Endothelial cell of umbilical vein (primary cell): Measurements from ENCODE around the gene KLHL26. TPM values are rescaled to one million over a fixed set of nuclear protein-coding genes. Genes with fewer than 3 reads are reported as not detected.

Experiments
- BruUV-seq: library from RNA; stranded (reverse); fragments of 400-500 nt; replicated peaks from 2 replicates; lab custom pipeline; 2021; lab: Mats Ljungman, UMichigan
- CTCF ChIA-PET: fragments of 300-600, 350-600 bp; sonication (Branson Sonifier 250); formaldehyde crosslinking; loops from one replicate; lab custom pipeline; 2021; ENCODE audit warnings: antibody characterized with exemption, inconsistent platforms; lab: Charles Lee
- POLR2A ChIA-PET: fragments of 300-600, 350-600 bp; sonication (Branson Sonifier 250); formaldehyde crosslinking; loops from one replicate; lab custom pipeline; 2021; ENCODE audit warnings: antibody characterized with exemption, inconsistent platforms; lab: Charles Lee
- DNase-seq: peaks from one replicate; pipeline ENCODE4 v3.0.0-alpha.2; 2011; ENCODE audit warnings: low read depth, low spot score
- FAIRE-seq: peaks from 2 replicates; lab custom pipeline; 2011; peaks lifted over from hg19 to GRCh38; lab: Jason Lieb, UNC
- H2AFZ ChIP-seq: 2 replicates; pipeline ENCODE4 v1.6.0; 2012; ENCODE audit warnings: low read depth, low read length, control low read depth, inconsistent platforms
- H3K27ac ChIP-seq: 2 replicates; pipeline ENCODE4 v1.5.1; 2011; ENCODE audit warnings: low read depth, mild to moderate bottlenecking, control low read depth, low read length, moderate library complexity; ENCODE audit not compliant: insufficient read depth
- H3K27me3 ChIP-seq, 2 experiments: 2 replicates each; pipeline versions ENCODE4 v1.6.0 to v1.6.1; 2011; ENCODE audit warnings: low read length in 2 of 2, mixed read lengths in 1 of 2; ENCODE audit not compliant: control insufficient read depth in 2 of 2, insufficient read depth in 2 of 2
- H3K36me3 ChIP-seq, 2 experiments: 2 replicates in 1 of 2; 3 replicates in 1 of 2; pipeline ENCODE4 v1.5.1; 2011; ENCODE audit warnings: low read length in 2 of 2, mild to moderate bottlenecking in 1 of 2, moderate library complexity in 1 of 2; ENCODE audit not compliant: control insufficient read depth in 2 of 2, insufficient read depth in 2 of 2; ENCODE audit errors: extremely low read depth in 1 of 2
- H3K4me1 ChIP-seq: 3 replicates; pipeline ENCODE4 v1.5.1; 2011; ENCODE audit warnings: mild to moderate bottlenecking, low read length; ENCODE audit not compliant: control insufficient read depth, insufficient read depth; ENCODE audit errors: extremely low read depth
- H3K4me2 ChIP-seq: 2 replicates; pipeline ENCODE4 v1.6.1; 2011; ENCODE audit warnings: low read length, control low read depth, mixed read lengths; ENCODE audit not compliant: insufficient read depth
- H3K4me3 ChIP-seq, 3 experiments: fragments of 200-600 bp in 1 of 3; sonication (generic), shearing (Covaris generic) in 1 of 3; replicated peaks in 1 of 3; 2 replicates each; pipeline ENCODE4 v1.5.1; 2011 to 2016; ENCODE audit warnings: control low read depth in 3 of 3, low read length in 3 of 3, mild to moderate bottlenecking in 2 of 3, inconsistent platforms in 1 of 3, low read depth in 1 of 3, moderate library complexity in 1 of 3; ENCODE audit not compliant: insufficient read depth in 1 of 3
- H3K79me2 ChIP-seq: 2 replicates; pipeline ENCODE4 v1.6.0; 2012; ENCODE audit warnings: low read length, inconsistent platforms; ENCODE audit not compliant: control insufficient read depth, insufficient read depth
- H3K9ac ChIP-seq: replicated peaks from 2 replicates; pipeline ENCODE3; 2011; ENCODE audit warnings: low read length, control low read depth; ENCODE audit not compliant: insufficient read depth; ENCODE audit errors: extremely low read depth
- H3K9me1 ChIP-seq: replicated peaks from 3 replicates; pipeline ENCODE4 v1.6.0; 2011; ENCODE audit warnings: mild to moderate bottlenecking, low read length; ENCODE audit not compliant: control insufficient read depth, insufficient read depth; ENCODE audit errors: extremely low read depth
- H3K9me3 ChIP-seq: replicated peaks from 2 replicates; pipeline ENCODE4 v1.5.1; 2012; ENCODE audit warnings: low read length, inconsistent platforms; ENCODE audit not compliant: control insufficient read depth, insufficient read depth
- H4K20me1 ChIP-seq: replicated peaks from 2 replicates; pipeline ENCODE3; 2011; ENCODE audit warnings: mild to moderate bottlenecking, low read length; ENCODE audit not compliant: control insufficient read depth, insufficient read depth; ENCODE audit errors: extremely low read depth
- EZH2 ChIP-seq: IDR thresholded peaks from 2 replicates; pipeline ENCODE4 v1.6.1; 2012; ENCODE audit warnings: borderline replicate concordance, low read depth, mild to moderate bottlenecking, moderate library complexity, low read length, inconsistent platforms; ENCODE audit not compliant: severe bottlenecking
- FOS ChIP-seq: IDR thresholded peaks from 2 replicates; pipeline ENCODE4 v1.6.1; 2011; ENCODE audit warnings: mild to moderate bottlenecking, low read length, moderate library complexity, borderline replicate concordance; ENCODE audit not compliant: insufficient read depth
- GATA2 ChIP-seq: IDR thresholded peaks from 2 replicates; pipeline ENCODE4 v1.7.0; 2011; ENCODE audit warnings: low read depth, mild to moderate bottlenecking, moderate library complexity, mixed read lengths, low read length; ENCODE audit not compliant: insufficient read length, insufficient read depth
- JUN ChIP-seq: IDR thresholded peaks from 2 replicates; pipeline ENCODE4 v1.6.1; 2011; ENCODE audit warnings: borderline replicate concordance, low read depth; ENCODE audit not compliant: insufficient read length, insufficient read depth
- MAX ChIP-seq: IDR thresholded peaks from 2 replicates; pipeline ENCODE4 v1.6.1; 2011; ENCODE audit not compliant: insufficient read depth, insufficient read length
- MYC ChIP-seq: IDR thresholded peaks from one replicate; pipeline ENCODE4 v1.6.1; 2011; ENCODE audit warnings: mild to moderate bottlenecking, low read depth, low read length
- POLR2A ChIP-seq: IDR thresholded peaks from 2 replicates; pipeline ENCODE4 v1.6.1; 2012; ENCODE audit warnings: low read depth, mild to moderate bottlenecking, control low read depth, low read length
- POLR2AphosphoS5 ChIP-seq: IDR thresholded peaks from 2 replicates; pipeline ENCODE4 v1.6.1; 2012; ENCODE audit warnings: low read depth, mild to moderate bottlenecking, control low read depth, low read length, moderate library complexity; ENCODE audit not compliant: insufficient read depth
- dilution Hi-C: fragments of 300-500 bp; cut with MboI; formaldehyde crosslinking; loops from one replicate; pipeline ENCODE4 v1.15.0; 2019; ENCODE audit warnings: low sequenced_read_pairs; ENCODE audit not compliant: extremely low pct_ligation_motif_present
- intact Hi-C: fragments of 100-400 bp; cut with micrococcal nuclease; formaldehyde crosslinking; loops from one replicate; pipeline ENCODE4 v1.10.0; 2022
- polyA plus RNA-seq, 4 experiments: library from polyadenylated mRNA; depleted of rRNA in 3 of 4; stranded (reverse) in 3 of 4; unstranded in 1 of 4; fragments of >200 nt; gene quantifications; 2 replicates each; pipeline versions ENCODE4 v1.2.1 to v1.2.3, GENCODE V29; 2011 to 2012; ENCODE audit warnings: missing spikeins in 1 of 4
- total RNA-seq: library from RNA; stranded (reverse); gene quantifications from 2 replicates; pipeline ENCODE4 v1.2.3, GENCODE V29; 2021
- TF ChIP-seq, protein P1 (sequence below), 2 donors: IDR thresholded peaks; 1 replicate in 1 of 2; 2 replicates in 1 of 2; pipeline ENCODE4 v1.5.1; 2011; ENCODE audit warnings: low read length in 2 of 2, mild to moderate bottlenecking in 2 of 2, moderate library complexity in 2 of 2, control low read depth in 1 of 2, inconsistent platforms in 1 of 2, low read depth in 1 of 2; ENCODE audit not compliant: insufficient read depth in 1 of 2; ENCODE audit errors: extremely low read depth in 1 of 2

KLHL26 gene
- total and polyA plus RNA-seq, 2 donors (not counting 3 experiments of a cell fraction or from before 2014, with no cell fraction given): 2.4 to 6.2 TPM

DNA sequence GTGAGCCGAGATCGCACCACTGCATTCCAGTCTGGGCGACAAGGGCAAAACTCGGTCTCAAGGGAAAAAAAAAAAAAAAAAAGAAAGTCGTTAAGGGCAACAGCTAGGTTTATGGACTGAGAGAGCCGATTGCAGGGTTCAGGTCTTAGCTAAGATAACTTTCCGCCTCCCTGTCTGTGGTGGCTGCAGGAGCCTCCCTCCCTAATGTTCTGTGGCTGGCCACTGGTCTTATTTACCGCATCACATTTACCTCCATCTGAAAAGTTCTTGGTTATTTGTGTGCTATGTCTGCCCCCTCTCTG, 45.9 kb downstream of the KLHL26 start:
- H4K20me1 ChIP-seq: no peaks in the 10 kb centered on the region
- intact Hi-C loops: no loop called here
- H3K9me3 ChIP-seq: no peaks in the 10 kb centered on the region
- no TSS peak for BruUV-seq
- no peak overlapping the region for H3K27ac ChIP-seq
- peak overlapping the region; percentile 53 for H3K4me2 ChIP-seq
- TF ChIP-seq POLR2A (no peak), JUN (no peak), GATA2 (no peak), MYC (no peak), EZH2 (no peak), FOS (no peak), POLR2AphosphoS5 (no peak), MAX (no peak)
- TF ChIP-seq, protein P1, sequence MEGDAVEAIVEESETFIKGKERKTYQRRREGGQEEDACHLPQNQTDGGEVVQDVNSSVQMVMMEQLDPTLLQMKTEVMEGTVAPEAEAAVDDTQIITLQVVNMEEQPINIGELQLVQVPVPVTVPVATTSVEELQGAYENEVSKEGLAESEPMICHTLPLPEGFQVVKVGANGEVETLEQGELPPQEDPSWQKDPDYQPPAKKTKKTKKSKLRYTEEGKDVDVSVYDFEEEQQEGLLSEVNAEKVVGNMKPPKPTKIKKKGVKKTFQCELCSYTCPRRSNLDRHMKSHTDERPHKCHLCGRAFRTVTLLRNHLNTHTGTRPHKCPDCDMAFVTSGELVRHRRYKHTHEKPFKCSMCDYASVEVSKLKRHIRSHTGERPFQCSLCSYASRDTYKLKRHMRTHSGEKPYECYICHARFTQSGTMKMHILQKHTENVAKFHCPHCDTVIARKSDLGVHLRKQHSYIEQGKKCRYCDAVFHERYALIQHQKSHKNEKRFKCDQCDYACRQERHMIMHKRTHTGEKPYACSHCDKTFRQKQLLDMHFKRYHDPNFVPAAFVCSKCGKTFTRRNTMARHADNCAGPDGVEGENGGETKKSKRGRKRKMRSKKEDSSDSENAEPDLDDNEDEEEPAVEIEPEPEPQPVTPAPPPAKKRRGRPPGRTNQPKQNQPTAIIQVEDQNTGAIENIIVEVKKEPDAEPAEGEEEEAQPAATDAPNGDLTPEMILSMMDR (IDR thresholded peaks at IDR 0.05; ENCODE audit: extremely low read depth in 1 of 2, insufficient read depth in 1 of 2, low read depth in 1 of 2, low read length in 2 of 2): no peak
- no peaks in the 10 kb centered on the region for H3K9me1 ChIP-seq
- peak overlapping the region in 1 of 3 experiments; percentile 24 for H3K4me3 ChIP-seq
- dilution Hi-C loops: no loop called here
- no peaks in the 10 kb centered on the region for H3K27me3 ChIP-seq
- no peak overlapping the region for H2AFZ ChIP-seq
- peaks cover 16% of the 10 kb centered on the region for H3K4me1 ChIP-seq
- FAIRE-seq (no peak), DNase-seq (no peak)
- CTCF ChIA-PET: interaction anchor here (0.7 to 1.4 kb wide), 4 partner anchors 32 to 164 kb away, joined by 3 to 5 read pairs (median 3); no protein-coding TSS in a partner anchor
- H3K36me3 ChIP-seq: no peaks in the 10 kb centered on the region
- H3K79me2 ChIP-seq: peaks cover 5% of the 10 kb centered on the region
- POLR2A ChIA-PET: no interaction called here
- no peak overlapping the region for H3K9ac ChIP-seq
